Measurements from ENCODE around the gene TECPR2.

DNA sequence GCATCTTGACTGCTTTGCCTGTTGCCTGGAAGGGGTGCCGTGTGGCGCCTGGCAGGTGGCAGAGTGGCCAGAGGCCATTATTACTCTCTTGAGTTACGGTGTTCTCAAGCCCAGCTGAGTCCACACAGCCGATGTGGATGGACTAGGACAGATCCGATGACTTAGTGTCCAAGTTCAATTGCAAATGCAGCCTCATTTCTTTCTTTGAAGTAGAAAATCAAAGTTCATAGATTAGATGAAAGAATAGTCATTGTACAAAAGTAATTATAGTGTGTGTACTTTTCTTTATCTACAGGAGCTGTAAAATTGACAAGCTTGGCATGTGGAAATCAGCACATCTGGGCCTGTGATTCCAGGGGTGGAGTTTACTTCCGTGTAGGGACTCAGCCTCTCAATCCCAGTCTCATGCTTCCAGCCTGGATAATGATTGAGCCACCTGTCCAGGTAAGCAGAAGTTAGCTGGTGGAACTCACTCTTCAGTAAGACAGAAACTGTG, 102.2 kb downstream of the TECPR2 start:
- TF ChIP-seq EZH2 (IDR thresholded peaks at IDR 0.05; ENCODE audit: low read depth) = no peak
- TF ChIP-seq, protein P1, sequence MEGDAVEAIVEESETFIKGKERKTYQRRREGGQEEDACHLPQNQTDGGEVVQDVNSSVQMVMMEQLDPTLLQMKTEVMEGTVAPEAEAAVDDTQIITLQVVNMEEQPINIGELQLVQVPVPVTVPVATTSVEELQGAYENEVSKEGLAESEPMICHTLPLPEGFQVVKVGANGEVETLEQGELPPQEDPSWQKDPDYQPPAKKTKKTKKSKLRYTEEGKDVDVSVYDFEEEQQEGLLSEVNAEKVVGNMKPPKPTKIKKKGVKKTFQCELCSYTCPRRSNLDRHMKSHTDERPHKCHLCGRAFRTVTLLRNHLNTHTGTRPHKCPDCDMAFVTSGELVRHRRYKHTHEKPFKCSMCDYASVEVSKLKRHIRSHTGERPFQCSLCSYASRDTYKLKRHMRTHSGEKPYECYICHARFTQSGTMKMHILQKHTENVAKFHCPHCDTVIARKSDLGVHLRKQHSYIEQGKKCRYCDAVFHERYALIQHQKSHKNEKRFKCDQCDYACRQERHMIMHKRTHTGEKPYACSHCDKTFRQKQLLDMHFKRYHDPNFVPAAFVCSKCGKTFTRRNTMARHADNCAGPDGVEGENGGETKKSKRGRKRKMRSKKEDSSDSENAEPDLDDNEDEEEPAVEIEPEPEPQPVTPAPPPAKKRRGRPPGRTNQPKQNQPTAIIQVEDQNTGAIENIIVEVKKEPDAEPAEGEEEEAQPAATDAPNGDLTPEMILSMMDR (conservative IDR thresholded peaks at IDR 0.05) = no peak

Data from PC-9 (cell line).